ENCODE measurements around the gene ECI1.
"Not testable (repeated sequence)": the region's sequence is repeated elsewhere in the genome, so short reads cannot be mapped to it uniquely, and the experiment has no call there.

ECI1 gene

DNA sequence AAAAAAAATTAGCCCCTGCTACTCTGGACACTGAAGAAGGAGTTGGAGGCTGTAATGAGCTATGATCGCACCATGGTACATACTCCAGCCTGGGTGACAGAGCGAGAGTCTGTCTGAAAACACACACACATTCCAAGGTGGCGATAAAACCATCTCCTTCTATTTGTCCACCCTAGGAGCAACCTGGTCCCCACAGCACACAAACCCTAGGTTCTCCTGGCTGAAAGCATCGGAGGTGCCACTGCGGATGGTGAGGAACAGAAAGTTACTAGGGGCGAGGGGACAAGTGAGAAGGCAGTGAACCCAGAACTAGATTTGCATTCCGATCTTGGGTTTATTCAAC is 1.4 kb upstream of the ECI1 start:
- DNase-seq = no peak

DNA sequence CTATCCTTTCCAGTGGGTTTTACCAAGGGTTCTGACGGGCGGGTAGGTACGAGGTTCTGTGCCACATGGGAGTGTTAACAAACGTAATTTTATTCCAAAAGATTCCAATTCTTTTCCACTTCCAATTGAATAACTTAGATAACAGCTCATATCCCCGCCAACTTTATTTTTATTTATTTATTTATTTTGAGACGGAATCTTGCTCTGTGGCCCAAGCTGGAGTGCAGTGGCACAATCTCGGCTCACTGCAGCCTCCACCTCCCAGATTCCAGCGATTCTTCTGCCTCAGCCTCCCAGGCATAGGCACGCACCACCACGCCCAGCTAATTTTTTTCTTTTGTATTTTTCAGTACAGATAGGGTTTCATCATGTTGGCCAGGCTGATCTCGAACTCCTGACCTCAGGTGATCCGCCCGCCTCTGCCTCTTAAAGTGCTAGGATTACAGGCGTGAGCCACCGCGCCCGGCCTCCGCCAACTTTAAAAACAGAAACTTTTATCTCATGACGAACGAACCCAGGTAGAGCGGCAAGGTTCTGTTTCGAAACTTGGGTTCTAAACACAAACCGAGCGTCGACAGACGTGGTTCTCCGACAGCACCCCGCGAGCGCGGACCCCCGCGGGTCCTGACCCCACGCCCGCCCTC is 613 bp downstream of the ECI1 start:
- DNase-seq = no peak

DNA sequence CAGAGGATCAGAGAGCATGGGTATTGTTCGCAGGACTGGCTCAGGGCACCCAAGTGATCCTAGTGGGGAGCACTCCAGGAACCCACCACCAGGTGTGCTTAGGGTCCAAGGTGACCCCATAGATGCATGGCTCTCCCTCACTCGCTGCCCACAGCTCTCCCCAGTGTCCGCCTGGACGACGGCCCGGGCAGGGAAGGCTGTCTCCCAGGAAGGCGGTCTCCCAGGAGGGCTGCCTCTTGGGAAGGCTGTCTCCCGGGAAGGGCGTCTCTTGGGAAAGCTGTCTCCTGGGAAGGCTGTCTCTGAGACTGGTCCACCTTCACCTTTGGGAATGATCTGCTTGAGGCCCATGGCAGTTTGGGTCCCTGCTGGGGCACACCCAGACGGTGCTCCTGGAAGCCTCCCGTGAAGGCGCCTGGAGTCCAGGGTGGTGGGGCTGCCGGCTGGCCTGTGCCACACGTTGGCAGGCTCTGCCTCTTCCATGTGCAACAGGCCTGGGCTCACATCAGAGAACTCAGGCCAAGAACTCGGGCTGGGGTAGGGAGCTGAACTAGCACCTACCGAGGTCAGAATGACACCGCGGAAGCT is 5.0 kb downstream of the ECI1 start:
- DNase-seq = no peak

DNA sequence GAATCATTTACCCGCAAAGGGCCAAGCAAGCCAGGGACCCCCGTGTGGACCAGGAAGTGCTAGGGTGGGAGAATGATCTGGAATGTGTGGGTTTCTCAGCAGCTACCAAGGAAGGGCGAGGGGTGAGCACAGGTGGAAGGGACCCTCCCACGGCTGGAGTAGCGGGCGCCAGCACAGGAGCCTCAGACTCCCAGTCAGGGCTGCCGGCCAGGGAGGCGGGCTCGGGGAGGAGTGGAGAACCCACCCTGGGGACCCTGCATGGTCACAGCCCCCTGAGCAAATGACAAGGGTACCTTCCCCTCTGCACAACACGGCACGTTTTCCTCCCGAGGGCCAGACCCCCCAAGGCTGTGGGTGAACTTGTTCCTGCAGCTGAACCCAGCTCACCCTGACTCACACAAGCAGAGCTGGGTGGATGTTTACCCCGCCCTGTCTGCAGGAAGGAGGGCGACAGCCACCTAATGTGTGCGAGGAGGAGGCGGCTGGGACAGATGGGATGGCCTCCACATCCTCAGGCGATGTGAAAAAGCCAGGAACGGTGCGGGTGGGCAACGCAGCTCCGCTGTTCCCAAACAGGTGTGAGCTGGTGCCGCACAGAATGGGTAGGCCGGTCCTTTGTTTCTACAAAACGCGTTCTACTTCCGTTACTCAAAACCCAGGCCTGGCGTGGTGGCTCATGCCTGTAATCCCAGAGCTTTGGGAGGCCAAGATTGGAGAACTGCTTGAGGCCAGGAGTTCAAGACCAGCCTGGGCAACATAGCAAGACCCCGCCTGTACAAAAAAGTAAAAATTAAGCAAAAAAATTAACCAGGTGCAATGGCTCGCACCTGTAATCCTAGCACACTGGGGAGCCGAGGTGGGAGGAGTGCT is 6.2 kb downstream of the ECI1 start:
- no peak for DNase-seq

DNA sequence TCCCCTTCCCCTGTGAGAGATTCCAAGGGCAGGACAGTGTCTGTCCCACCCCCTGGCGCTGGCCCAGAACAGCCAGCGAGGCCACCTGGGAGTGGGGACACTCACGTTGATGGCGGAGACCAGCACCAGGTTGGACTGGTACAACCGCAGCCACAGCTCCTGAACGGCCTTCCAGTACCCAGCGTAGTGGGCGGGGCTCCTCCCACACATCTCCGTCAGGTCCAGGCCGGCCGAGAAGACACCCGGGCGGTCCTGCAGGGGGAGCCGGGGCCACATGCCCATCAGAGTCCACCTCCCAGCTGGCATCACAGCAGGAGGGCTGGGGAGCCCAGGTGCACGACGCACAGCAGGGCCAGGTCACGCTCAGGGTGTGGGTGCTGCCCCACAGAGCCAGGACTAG is 7.1 kb downstream of the ECI1 start:
- no peak for DNase-seq

DNA sequence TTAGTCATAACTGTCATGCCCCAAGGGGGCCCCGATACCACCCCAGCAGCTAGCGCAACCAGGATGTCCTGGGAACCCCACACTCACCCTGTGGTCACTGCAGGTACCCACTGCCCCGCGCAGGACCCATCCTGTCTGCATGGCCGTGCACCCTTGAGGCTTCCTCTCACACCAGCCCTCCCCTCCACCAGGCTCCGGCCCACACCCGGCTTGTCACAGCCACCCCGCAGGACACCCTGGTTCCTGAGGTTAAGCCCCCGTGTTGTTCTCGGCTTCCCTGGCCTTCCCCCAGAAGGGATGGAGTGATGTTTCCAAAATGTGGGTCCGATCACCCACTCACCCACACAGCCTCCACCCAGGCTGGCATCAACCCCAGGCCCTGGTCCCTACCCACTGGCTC is 7.6 kb downstream of the ECI1 start:
- no peak for DNase-seq

DNA sequence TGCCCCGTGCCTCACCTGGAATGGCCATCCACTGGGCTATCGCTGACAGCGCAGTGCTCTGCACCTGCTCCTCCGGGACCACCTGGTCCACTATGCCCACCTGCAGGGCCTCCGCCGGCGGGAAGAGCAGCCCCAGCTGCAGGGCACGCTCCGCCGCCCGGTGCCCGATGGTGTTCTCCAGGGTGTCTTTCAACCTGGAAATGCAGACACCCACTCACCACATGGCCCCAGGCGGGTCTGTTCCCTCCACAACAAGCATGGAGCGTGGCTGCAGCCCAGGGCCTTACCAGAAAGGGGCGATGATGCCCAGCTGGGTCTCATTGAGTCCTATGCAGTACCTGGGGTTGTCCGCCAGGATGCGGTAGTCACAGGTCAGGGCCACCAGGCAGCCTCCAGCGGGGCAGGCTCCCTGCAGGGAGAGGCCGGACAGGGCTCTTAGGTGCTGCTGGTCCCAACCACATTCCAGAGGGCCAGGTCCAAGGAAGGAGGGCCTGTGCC is 8.3 kb downstream of the ECI1 start:
- no peak for DNase-seq

DNA sequence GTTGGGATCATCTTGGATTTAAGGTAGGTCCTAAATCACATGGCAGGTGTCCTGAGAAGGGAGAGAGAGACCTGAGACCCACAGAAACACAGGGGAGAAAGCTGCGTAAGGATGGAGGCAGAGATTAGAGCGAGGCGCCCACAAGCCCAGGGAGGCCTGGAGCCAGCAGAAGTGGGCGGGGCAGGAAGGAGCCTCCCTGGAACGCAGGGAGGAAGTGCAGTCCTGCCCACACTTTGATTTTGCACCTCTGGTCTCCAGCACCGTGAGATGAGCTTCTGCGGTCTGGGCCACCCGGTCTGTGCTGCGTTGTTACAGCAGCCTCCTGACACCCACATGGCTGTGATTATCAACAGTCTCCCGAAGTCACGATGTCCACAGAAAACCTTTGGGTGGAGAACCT is 8.8 kb downstream of the ECI1 start:
- DNase-seq = no peak

DNA sequence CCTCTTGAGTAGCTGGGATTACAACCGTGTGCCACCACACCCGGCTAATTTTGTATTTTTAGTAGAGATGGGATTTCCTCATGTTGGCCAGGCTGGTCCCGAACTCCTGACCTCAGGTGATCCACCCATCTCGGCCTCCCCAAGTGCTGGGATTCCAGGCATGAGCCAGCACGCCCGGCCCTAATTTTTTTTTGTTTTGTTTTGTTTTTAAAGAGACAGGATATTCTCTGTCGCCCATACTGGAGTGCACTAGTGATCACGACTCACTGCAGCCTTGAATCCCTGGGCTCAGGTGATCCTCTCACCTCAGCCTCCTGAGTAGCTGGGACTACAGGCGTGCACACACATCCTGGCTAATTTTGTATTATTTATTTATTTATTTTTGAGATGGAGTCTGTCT is 11.1 kb downstream of the ECI1 start:
- not testable (repeated sequence) for DNase-seq

DNA sequence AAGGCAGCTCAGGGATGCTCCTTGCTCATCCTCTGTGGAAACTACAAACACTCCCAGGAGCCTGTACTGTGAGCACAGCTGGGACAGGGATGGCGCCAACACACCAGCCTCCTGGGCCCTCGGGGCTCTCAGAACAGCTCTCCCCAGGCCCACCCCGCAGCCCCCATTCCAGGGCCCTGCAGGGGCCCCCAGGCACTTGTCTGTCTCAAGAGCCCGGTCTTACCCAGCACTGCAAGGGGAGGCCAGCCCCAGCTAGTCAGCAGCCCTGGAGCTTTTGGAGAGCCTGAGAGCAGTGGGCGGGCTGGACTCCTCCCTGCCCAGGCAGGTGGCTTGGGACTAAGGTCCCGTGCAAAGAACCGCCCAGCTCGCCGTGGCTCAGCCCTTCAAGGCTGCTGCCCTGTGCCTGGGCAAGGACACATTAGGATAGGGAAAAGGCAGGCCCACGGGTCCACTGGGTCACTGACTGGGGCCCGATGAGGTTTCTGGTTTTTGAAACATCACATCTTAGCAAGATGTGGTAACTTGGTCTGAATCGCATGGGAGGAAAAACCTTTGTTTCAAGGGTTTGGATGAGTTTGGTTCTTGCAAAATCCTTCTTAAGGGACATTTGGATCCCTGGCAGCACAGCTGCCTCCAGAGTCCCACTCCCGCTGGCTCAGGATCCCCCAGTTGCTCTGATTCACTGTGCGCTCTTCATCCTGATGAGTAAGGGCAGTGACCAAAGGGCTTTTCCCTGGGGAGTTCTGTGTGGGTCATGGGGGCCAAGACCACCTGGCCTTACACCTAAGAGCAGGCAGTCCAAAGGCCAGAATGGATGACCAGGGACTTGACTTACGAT is 12.3 kb downstream of the ECI1 start:
- no peak for DNase-seq

DNA sequence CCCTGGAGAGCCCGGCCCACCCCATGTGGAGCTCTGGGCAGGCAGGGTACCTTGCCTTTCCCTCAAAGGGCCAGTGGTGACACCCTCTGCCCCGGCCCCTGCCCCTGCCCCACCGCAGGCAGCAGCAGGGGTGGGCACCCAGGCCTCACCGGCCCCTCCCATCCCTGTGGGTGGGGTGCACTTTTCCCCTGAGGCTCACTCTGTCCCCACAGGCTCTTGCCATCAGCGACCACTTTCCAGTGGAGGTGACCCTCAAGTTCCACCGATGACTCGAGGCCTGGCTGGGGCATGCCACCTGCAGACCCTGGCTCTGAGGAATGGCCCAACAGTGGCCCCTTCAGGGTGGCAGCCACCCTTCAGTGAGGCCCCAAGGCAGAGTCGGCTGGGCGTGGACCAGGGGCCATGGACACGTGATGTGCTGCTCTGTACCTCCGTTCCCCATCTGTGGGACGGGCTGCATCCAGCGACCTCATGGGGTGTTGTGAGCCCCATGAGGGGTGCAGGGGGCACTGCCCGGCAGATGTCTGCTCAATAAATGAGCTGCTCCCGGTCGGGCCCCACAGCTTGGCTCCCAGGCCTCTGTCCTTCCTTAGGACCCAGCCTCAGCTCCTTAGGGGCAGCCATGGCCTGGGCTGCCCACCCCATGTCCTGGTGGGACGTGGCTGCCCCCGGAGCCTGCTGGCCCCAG is 13.1 kb downstream of the ECI1 start:
- no peak for DNase-seq

DNA sequence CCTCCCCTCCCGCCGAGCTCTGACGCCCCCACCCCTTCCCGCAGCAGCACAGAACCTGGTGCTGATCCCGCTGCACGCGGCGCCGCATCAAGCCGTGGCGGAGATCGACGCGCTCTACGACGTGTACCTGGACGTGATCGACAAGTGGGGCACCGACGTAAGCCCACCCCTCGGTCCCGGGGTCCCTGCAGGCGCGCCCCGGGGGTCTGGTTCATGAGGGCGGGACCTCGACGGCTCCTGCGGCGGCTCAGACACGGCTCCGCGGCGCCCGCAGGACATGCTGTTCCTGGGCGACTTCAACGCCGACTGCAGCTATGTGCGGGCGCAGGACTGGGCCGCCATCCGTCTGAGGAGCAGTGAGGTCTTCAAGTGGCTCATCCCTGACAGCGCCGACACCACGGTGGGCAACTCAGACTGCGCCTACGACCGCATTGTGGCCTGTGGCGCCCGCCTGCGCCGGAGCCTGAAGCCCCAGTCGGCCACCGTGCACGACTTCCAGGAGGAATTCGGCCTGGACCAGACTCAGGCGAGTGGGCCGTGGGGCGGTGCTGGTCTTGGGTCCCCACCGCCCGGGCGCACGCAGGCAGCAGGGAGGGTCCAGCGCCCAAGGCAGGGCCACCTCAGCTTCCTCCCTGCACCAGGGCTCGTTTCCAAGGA is 13.8 kb downstream of the ECI1 start:
- DNase-seq = no peak

DNA sequence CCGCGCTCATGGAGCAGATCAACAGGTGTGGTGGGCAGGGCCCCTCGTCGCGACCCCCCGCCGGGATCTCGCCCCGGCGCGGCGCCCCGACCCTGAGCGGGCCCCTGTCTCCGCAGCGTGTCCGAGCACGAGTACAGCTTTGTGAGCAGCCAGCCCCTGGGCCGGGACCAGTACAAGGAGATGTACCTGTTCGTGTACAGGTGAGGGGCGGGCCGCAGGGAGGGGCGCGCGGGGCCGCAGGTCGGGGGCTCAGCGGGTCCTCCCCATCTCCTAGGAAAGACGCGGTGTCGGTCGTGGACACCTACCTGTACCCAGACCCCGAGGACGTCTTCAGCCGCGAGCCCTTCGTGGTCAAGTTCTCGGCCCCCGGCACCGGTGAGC is 14.3 kb downstream of the ECI1 start:
- DNase-seq = no peak

DNA sequence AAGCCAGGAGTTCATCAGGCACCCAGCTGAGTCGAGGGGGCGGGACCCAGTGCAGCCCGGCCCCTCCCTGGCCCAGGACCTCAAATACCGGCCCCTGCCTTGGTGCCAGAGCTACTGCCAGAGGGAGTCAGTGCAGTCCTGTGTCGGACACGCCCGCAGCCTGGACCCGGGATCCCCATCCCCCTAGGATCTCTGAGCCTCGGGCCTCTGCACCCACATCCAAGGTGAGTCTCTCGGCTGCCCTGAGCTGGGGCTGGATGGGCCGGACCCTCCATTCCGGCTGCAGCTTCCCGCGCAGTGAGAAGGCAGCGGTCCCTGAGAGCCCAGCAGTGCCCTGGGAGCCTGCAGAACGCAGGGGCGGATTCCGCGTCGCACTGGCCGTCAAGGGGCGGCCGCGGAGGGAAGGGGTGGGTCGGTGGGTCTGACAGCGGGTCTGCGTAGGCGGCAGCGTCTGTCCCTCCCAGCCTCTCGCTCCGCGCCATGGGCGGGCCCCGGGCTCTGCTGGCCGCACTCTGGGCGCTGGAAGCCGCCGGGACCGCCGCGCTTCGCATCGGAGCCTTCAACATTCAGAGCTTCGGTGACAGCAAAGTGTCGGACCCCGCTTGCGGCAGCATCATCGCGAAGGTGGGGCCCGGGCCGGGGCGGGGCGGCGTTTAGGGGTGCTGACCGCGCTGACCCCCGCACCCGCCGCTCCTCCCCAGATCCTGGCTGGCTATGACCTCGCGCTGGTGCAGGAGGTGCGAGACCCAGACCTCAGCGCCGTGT is 14.9 kb downstream of the ECI1 start, which contains the start of gene DNASE1L2:
DNASE1L2 (plus strand) TSS at position 108 of the 765 bp plus-strand sequence; CDS start at position 481, 373 bp downstream.
- no peak for DNase-seq

DNA sequence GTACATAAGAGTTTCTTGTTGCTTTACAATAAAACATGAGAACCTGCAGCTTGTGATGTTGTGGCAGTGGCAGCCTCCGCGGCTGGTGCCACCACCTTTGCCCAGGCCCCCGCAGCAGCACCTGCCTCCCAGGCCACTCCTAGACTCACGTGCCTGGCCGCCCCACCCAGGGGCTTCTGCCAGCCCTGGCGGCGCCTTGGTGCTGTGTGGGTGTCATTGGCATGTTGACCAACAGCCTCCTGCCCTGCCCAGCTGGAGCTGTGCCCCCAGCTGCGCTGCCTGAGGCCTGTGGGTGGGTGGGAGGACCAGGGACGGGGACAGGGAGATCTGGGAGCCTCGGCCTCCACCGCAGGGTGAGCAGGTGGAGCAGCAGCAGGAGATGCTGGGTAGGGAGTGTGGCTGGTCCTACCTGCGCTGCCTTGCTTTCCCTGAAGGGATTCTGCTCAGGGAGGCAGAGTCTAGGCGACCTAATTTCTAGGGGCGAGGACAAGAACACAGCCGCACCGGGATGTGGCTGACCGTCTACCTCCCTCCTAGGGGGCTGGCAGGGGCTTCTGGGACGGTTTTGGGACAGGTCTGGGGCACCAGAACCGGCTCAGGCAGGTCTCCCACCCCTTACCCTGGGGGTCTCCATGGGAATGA is 15.6 kb downstream of the ECI1 start:
- DNase-seq = no peak

DNA sequence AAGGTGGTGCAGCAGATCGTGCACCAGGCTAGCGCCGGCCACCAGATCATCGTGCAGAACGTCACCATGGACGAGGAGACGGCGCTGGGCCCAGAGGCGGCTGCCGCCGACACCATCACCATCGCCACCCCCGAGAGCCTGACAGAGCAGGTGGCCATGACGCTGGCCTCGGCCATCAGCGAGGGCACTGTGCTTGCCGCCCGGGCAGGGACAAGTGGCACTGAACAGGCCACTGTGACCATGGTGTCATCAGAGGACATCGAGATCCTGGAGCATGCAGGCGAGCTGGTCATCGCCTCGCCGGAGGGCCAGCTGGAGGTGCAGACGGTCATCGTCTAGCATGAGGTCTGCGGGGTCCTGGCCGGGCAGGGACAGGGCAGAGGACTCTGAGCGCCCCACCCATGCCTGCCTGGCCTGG is 16.1 kb downstream of the ECI1 start:
- DNase-seq = no peak

DNA sequence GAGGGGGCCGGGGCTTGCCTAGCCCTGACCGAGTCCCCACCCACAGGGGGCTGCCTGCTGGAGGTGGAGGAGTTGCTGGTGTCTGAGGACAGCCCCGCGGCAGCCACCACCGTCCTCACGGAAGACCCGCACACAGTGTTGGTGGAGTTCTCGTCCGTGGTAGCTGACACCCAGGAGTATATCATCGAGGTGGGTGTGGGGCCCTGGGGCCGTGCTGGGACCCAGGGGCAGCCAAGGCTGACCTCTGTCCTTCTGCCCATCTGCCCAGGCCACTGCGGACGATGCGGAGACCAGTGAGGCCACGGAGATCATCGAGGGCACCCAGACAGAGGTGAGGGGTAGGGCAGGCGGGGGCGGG is 16.6 kb downstream of the ECI1 start:
- DNase-seq = no peak

DNA sequence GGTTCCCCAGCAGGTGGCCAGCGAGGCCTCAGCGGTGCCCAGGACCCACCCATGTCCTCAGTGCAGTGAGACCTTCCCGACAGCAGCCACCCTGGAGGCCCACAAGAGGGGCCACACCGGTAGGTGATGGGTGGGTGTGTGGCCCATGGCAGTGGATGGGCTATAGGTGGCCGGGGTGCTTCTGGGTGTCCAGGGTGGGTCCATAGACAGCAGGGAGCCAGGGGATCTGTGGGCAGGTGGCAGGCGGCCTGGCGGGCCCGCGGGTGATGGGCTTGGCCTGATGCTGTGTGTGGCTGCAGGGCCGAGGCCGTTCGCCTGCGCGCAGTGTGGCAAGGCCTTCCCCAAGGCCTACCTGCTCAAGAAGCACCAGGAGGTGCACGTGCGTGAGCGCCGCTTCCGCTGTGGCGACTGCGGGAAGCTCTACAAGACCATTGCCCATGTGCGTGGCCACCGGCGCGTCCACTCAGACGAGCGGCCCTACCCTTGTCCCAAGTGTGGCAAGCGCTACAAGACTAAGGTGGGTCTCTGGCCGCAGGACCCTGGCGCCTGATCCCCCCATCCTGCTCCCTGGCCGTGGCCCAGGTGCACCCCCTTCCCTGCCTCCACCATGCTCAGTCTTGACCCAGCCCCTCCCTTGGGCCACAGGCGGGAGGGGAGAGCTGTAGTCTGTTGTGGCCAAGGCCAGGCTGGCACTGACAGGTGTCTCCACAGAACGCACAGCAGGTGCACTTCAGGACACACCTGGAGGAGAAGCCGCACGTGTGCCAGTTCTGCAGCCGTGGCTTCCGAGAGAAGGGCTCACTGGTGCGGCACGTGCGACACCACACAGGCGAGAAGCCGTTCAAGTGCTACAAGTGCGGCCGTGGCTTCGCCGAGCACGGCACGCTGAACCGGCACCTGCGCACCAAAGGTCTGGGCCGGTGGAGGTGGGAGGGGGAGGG is 17.2 kb downstream of the ECI1 start:
- no peak for DNase-seq

DNA sequence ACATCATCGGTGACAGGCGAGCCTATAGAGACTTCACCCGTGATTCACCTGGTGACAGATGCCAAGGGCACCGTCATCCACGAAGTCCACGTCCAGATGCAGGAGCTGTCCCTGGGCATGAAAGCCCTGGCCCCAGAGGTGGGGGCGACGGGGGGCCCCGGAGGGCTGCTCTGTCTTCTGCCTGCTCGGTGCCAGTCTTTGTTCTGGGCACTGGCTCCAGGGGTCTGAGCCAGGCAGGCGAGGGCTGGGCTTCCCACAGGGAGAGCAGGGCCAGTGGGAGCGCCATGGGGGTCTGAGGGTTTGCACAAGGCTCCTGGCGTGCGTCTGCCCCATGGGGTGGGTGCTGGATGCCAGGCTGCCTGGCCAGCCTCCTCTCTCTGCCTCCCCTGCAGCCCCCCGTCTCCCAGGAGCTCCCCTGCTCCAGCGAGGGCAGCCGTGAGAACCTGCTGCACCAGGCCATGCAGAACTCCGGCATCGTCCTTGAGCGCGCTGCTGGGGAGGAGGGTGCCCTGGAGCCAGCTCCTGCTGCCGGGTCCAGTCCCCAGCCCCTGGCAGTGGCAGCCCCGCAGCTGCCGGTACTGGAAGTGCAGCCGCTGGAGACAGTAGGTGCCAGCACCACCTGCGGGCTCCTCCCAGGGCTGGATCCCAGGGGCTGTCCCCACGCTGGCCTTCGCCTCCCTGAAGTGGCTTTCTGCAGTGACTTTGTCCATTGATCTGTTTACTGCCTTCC is 18.2 kb downstream of the ECI1 start:
- DNase-seq = no peak
